T-helper 22 cell (primary cell): ENCODE results near the gene NOL6.
"Not testable (repeated sequence)": the region's sequence is repeated elsewhere in the genome, so short reads cannot be mapped to it uniquely, and the experiment has no call there.

Experiments used
- DNase-seq: peaks from one replicate; pipeline ENCODE4 v3.0.0-alpha.2; 2020; ENCODE audit warnings: low read depth

Gene NOL6, protein sequence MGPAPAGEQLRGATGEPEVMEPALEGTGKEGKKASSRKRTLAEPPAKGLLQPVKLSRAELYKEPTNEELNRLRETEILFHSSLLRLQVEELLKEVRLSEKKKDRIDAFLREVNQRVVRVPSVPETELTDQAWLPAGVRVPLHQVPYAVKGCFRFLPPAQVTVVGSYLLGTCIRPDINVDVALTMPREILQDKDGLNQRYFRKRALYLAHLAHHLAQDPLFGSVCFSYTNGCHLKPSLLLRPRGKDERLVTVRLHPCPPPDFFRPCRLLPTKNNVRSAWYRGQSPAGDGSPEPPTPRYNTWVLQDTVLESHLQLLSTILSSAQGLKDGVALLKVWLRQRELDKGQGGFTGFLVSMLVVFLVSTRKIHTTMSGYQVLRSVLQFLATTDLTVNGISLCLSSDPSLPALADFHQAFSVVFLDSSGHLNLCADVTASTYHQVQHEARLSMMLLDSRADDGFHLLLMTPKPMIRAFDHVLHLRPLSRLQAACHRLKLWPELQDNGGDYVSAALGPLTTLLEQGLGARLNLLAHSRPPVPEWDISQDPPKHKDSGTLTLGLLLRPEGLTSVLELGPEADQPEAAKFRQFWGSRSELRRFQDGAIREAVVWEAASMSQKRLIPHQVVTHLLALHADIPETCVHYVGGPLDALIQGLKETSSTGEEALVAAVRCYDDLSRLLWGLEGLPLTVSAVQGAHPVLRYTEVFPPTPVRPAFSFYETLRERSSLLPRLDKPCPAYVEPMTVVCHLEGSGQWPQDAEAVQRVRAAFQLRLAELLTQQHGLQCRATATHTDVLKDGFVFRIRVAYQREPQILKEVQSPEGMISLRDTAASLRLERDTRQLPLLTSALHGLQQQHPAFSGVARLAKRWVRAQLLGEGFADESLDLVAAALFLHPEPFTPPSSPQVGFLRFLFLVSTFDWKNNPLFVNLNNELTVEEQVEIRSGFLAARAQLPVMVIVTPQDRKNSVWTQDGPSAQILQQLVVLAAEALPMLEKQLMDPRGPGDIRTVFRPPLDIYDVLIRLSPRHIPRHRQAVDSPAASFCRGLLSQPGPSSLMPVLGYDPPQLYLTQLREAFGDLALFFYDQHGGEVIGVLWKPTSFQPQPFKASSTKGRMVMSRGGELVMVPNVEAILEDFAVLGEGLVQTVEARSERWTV

GRCh38 chr9:33473643-33474352 lies at the start of gene NOL6:
Gene NOL6, minus strand, starts transcription at chr9:33473924. Its CDS starts 82 bp downstream, at chr9:33473842.
- peak; percentile 95 for DNase-seq

GRCh38 chr9:33521861-33522260 lies 48.1 kb upstream of the NOL6 start:
- not testable (repeated sequence) for DNase-seq

DNA sequence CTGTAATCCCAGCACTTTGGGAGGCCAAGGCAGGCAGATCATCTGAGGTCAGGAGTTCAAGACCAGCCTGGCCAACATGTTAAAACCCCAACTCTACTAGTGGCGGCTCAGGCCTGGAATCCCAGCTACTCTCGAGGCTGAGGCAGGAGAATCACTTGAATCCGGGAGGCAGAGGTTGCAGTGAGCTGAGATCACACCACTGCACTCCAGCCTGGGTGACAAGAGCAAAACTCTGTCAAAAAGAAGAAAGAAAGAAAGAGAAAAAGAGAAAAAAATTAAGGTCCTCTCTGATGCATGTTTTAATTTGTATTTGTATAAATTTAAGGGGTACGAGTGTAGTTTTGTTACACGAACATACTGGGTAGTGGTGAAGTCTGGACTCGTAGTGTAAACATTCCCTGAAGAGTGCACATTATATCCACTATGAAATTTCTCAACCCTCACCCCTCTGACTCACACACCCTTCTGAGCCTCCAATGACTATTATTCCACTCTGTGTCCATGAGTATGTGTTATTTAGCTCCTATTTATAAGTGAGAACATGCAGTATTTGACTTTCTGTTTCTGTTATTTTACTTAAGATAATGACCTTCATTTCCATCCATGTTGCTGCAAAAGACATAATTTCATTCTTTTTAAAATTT lies 44.3 kb upstream of the NOL6 start:
- not testable (repeated sequence) for DNase-seq

DNA sequence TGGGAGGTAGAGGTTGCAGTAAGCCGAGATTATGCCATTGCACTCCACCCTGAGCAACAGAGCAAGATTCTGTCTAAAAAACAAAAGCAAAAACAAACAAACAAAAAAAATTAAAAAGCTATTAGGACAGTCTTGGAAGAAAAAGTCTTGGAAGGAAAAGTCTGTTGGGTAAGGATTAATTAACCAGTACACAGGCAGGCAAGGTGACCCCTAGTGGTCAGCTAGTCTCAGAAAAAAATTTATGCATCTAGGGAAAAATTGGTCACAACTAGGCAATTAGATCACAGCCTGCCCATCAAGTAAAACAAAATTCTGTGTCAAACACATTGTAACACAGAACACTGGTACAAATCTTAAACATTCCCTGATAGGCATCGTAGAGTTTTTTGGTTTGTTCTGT lies 43.6 kb upstream of the NOL6 start:
- DNase-seq, result no peak

- not testable (repeated sequence) for DNase-seq
Observed at GRCh38 chr9:33516397-33516796, 42.7 kb upstream of the NOL6 start.

GRCh38 chr9:33515342-33515995 lies 41.7 kb upstream of the NOL6 start:
- not testable (repeated sequence) for DNase-seq

DNA sequence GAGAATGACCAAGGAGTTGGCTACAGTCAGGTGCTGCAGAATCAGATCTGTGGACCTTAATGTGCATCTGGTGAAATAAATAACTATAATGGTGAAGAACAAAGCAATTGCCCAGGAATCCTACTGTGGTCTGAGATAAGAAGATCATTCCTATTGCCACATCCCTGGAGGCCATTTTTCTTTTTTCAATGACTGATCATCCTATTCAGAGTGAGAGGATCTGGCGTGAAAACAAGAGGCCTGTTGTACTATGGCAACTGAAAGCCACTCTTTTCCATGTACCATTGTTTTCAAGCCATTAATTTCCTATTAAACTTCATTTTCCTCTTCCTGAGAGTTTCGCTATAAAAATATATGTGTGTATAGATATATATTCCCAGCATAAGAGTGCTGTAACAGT lies 38.8 kb upstream of the NOL6 start:
- not testable (repeated sequence) for DNase-seq

DNA sequence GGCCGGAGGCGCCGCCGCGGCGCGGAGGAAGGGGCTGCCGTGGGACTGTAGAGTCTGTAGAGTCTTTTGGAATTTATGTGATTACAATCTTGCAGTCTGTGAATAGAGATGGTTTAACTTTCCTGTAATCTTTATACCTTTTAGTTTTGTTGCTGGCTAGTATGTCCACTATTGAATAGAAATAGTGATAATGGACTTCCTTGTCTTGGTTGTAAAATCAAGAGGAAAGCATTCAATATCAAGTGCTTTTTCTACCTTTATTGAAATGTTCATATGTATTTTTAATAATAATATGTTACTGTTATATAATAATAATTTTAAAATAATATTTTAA lies 37.4 kb upstream of the NOL6 start:
- DNase-seq, result not testable (repeated sequence)

- no peak for DNase-seq
Observed at GRCh38 chr9:33510262-33511183, 36.8 kb upstream of the NOL6 start.

DNA sequence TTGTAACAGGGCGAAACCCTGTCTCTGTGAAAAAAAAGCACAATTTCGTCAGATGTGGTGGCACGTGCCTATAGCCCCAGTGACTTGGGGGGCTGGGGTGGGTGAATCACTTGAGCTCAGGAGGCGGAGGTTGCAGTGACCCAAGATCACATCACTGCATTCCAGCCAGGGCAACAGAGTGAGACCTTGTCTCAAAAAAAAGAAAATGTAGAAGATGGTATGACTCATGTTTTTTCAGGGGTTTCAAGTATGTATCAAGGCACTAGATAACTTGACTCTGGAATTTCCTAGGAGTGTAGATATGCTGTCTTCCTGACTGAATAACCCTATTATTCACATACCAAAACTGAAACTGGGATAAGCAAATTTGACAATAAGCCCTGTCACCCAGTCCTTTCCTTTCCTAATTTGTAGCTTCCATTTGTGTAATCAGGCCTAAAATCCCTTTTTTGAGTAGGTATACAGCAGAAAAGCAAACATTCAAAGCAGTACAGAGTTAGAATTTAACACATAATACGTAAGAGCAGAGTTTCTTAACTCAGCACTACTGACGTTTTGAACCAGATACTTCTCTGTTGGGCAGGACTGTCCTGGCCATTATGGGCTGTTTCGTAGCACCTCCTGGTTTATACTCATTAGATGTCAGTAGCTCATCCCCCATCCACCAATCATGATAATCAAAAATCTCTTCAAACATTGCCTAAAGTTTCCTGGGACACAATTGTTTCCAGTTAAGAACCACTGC lies 33.1 kb upstream of the NOL6 start:
- DNase-seq, result no peak

- DNase-seq, result no peak
Observed at GRCh38 chr9:33498387-33498786, 24.7 kb upstream of the NOL6 start.

DNA sequence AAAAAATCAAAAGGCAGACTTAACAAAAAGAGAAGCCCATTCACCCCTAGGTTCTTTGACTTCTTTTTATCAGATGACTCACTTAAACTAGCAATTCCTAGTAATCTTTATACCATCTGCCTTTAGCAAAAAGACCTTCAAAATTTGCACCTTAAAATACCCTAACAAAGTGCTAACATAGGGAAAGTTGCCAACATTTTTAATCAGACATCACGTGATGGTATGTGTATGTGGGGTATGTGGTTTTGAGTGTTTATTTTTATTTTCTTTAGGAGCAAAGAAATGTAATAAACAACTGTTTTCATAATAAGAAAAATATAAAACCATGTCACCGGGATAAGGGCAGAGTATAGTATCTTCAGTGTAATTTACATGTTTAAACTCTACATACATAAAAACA lies 20.1 kb upstream of the NOL6 start:
- not testable (repeated sequence) for DNase-seq

GRCh38 chr9:33489066-33489465 lies 15.3 kb upstream of the NOL6 start:
- no peak for DNase-seq

- not testable (repeated sequence) for DNase-seq
Observed at GRCh38 chr9:33485312-33485711, 11.6 kb upstream of the NOL6 start.

DNA sequence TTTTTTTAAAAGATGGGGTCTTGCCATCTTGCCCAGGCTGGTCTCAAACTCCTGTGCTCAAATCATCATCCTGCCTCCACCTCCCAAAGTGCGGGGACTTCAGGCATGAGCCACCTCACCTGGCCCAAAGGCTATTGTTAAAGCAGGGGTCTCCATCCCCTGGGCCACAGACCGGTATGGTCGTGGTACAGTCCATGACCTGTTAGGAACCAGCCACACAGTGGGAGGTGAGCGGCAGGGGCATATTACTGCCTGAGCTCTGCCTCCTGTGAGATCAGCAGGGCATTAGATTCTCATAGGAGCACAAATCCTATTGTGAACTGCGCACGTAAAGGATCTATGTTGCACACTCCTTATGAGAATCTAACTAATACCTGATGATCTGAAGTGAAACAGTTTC lies 7.3 kb upstream of the NOL6 start:
- DNase-seq, result no peak

DNA sequence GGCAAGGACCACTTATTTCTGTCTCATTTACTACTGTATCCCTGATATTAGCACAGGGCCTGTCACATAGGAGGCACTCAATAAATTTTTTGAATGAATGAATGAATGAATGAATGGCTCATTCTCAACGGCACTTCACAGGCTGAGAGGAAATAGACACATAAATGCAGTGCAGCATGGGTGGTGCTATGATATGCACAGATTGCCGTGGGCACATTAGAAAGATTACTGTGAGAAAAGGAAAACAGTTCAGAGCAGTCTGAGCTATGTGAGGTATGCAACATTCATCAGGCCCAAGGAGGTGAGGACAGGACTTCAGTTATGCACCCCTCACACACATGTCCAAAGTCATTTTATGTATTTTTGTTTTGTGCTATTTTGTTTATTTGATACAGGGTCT lies 6.4 kb upstream of the NOL6 start:
- no peak for DNase-seq

- DNase-seq, result no peak
Observed at GRCh38 chr9:33476503-33476902, 2.8 kb upstream of the NOL6 start.

- DNase-seq, result no peak
Observed at GRCh38 chr9:33475357-33475756, 1.6 kb upstream of the NOL6 start.
